Coronary artery (tissue), 2 donors: ENCODE results near the gene TNRC6A.

Experiments
- DNase-seq: peaks from one replicate; pipeline ENCODE4 v3.0.0-alpha.2; 2017; ENCODE audit warnings: low spot score
- H3K27ac ChIP-seq, 2 donors: fragments of 200-600 bp; sonication (generic); one replicate each; pipeline ENCODE4 v1.5.1; 2016 to 2019
- H3K4me3 ChIP-seq: fragments of 200-600 bp; sonication (generic); 2 replicates; pipeline ENCODE4 v1.5.1; 2016; ENCODE audit warnings: mild to moderate bottlenecking, moderate library complexity
- TF ChIP-seq, protein P1 (sequence below): fragments of 200-600 bp; sonication (generic); IDR thresholded peaks from one replicate; pipeline ENCODE4 v1.5.1; 2019; ENCODE audit warnings: antibody characterized with exemption

TNRC6A gene

GRCh38 chr16:24776501-24777220 lies 47.2 kb downstream of the TNRC6A start:
- Histone ChIP-seq H3K4me3 (peak overlapping the region; percentile 5), H3K27ac (peak overlapping the region; percentile 56 to 57)
- TF ChIP-seq, protein P1, sequence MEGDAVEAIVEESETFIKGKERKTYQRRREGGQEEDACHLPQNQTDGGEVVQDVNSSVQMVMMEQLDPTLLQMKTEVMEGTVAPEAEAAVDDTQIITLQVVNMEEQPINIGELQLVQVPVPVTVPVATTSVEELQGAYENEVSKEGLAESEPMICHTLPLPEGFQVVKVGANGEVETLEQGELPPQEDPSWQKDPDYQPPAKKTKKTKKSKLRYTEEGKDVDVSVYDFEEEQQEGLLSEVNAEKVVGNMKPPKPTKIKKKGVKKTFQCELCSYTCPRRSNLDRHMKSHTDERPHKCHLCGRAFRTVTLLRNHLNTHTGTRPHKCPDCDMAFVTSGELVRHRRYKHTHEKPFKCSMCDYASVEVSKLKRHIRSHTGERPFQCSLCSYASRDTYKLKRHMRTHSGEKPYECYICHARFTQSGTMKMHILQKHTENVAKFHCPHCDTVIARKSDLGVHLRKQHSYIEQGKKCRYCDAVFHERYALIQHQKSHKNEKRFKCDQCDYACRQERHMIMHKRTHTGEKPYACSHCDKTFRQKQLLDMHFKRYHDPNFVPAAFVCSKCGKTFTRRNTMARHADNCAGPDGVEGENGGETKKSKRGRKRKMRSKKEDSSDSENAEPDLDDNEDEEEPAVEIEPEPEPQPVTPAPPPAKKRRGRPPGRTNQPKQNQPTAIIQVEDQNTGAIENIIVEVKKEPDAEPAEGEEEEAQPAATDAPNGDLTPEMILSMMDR: no peak
- no peak for DNase-seq

GRCh38 chr16:24778671-24779070 lies 49.2 kb downstream of the TNRC6A start:
- Histone ChIP-seq H3K4me3 (no peak overlapping the region), H3K27ac (peak overlapping the region in 1 of 2 donors; percentile 35)
- no peak for DNase-seq
- TF ChIP-seq, protein P1: no peak

DNA sequence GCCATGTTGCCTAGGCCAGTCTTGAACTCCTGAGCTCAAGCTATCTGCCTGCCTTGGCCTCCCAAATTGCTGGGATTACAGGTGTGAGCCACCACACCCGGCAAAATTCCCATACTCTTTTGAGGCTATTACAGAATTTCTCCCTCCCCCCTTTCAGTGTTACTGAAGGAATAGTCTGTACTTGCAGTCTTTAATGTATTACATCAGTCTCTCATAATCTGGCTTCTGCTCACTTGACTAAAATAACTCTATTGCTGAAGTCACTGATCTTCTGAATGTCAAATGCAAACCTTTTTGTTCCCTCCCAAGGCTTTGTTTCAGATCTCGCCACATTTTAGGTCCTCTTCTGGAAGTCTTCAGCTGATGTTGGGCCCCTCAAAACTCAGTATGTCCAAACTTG lies 51.8 kb downstream of the TNRC6A start:
- TF ChIP-seq, protein P1: no peak
- no peak overlapping the region for H3K4me3 ChIP-seq
- no peak overlapping the region for H3K27ac ChIP-seq
- DNase-seq: no peak

- Histone ChIP-seq H3K4me3 (no peak overlapping the region), H3K27ac (no peak overlapping the region)
- TF ChIP-seq, protein P1: no peak
- DNase-seq: no peak
Observed at GRCh38 chr16:24784121-24784520, 54.7 kb downstream of the TNRC6A start.

DNA sequence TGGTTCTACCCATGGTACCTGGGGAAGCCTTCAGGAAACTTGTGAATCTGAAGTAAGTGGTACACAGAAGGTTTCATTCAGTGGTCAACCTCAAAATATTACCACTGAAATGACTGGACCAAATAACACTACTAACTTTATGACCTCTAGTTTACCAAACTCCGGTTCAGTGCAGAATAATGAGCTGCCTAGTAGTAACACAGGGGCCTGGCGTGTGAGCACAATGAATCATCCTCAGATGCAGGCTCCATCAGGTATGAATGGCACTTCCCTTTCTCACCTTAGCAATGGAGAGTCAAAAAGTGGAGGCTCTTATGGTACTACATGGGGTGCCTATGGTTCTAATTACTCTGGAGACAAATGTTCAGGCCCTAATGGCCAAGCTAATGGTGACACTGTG lies 60.4 kb downstream of the TNRC6A start:
- H3K27ac ChIP-seq: no peak overlapping the region
- TF ChIP-seq, protein P1: no peak
- DNase-seq: no peak
- H3K4me3 ChIP-seq: no peak overlapping the region

- H3K4me3 ChIP-seq: no peak overlapping the region
- no peak for DNase-seq
- TF ChIP-seq, protein P1: no peak
- H3K27ac ChIP-seq: no peak overlapping the region
Observed at GRCh38 chr16:24800586-24800985, 71.1 kb downstream of the TNRC6A start.

GRCh38 chr16:24801761-24802302 lies 72.4 kb downstream of the TNRC6A start:
- TF ChIP-seq, protein P1: no peak
- no peak overlapping the region for H3K27ac ChIP-seq
- H3K4me3 ChIP-seq: no peak overlapping the region
- DNase-seq: no peak
